ENCODE results near the gene RALGAPA2.

Gene RALGAPA2

GRCh38 chr20:20548527-20549266 lies 163.7 kb downstream of the RALGAPA2 start:
- TF ChIP-seq SPI1 (IDR thresholded peaks at IDR 0.05; ENCODE audit: borderline replicate concordance, low read depth) (no peak), CTCF (IDR thresholded peaks at IDR 0.05; ENCODE audit: insufficient read depth, low read length) (no peak), POLR2AphosphoS5 (IDR thresholded peaks at IDR 0.05; ENCODE audit: low read depth) (no peak), REST (IDR thresholded peaks at IDR 0.05; ENCODE audit: insufficient replicate concordance, low read depth) (no peak)
- Histone ChIP-seq H3K27ac (replicated peaks) (no peak overlapping the region), H3K4me3 (replicated peaks; ENCODE audit: insufficient read depth, low read length) (no peak overlapping the region), H3K27me3 (ENCODE audit: insufficient read depth, poor library complexity, severe bottlenecking) (no peaks in the 10 kb centered on the region)
- DNase-seq (ENCODE audit: low read depth in 1 of 2, low spot score in 1 of 2): no peak

GRCh38 chr20:20547876-20548266 lies 164.6 kb downstream of the RALGAPA2 start:
- TF ChIP-seq GABPA (IDR thresholded peaks at IDR 0.05; ENCODE audit: low read depth) (no peak), POLR2AphosphoS5 (IDR thresholded peaks at IDR 0.05; ENCODE audit: low read depth) (no peak), REST (IDR thresholded peaks at IDR 0.05; ENCODE audit: insufficient replicate concordance, low read depth) (no peak), SPI1 (IDR thresholded peaks at IDR 0.05; ENCODE audit: borderline replicate concordance, low read depth) (no peak), CTCF (IDR thresholded peaks at IDR 0.05; ENCODE audit: insufficient read depth, low read length) (no peak)
- Histone ChIP-seq H3K4me3 (replicated peaks; ENCODE audit: insufficient read depth, low read length) (no peak overlapping the region), H3K27me3 (ENCODE audit: insufficient read depth, poor library complexity, severe bottlenecking) (no peaks in the 10 kb centered on the region), H3K27ac (replicated peaks) (no peak overlapping the region)
- DNase-seq (ENCODE audit: low read depth in 1 of 2, low spot score in 1 of 2): no peak

- H3K4me3 ChIP-seq (replicated peaks; ENCODE audit: insufficient read depth, low read length): no peak overlapping the region
- TF ChIP-seq SPI1 (IDR thresholded peaks at IDR 0.05; ENCODE audit: borderline replicate concordance, low read depth) (no peak), REST (IDR thresholded peaks at IDR 0.05; ENCODE audit: insufficient replicate concordance, low read depth) (no peak), GABPA (IDR thresholded peaks at IDR 0.05; ENCODE audit: low read depth) (no peak), CTCF (IDR thresholded peaks at IDR 0.05; ENCODE audit: insufficient read depth, low read length) (no peak), POLR2AphosphoS5 (IDR thresholded peaks at IDR 0.05; ENCODE audit: low read depth) (no peak)
- no peaks in the 10 kb centered on the region for H3K27me3 ChIP-seq (ENCODE audit: insufficient read depth, poor library complexity, severe bottlenecking)
- H3K27ac ChIP-seq (replicated peaks): no peak overlapping the region
- DNase-seq (ENCODE audit: low read depth in 1 of 2, low spot score in 1 of 2): no peak
Measured at GRCh38 chr20:20547221-20547875, 165.1 kb downstream of the RALGAPA2 start.

Measured in HL-60 (cell line).